ENCODE results near the gene RELN.

- TF ChIP-seq MYNN (CRISPR knock-in tag; IDR thresholded peaks at IDR 0.05; ENCODE audit: low read depth), result no peak
- TF ChIP-seq PRPF4 (IDR thresholded peaks at IDR 0.05; ENCODE audit: low read depth, low read length, poor library complexity, severe bottlenecking), result no peak
- no peak for TF ChIP-seq EZH2 (conservative IDR thresholded peaks at IDR 0.05; ENCODE audit: low read depth, low read length)
- no peak for TF ChIP-seq STAT6 (CRISPR knock-in tag; IDR thresholded peaks at IDR 0.05; ENCODE audit: borderline replicate concordance)
Measured at GRCh38 chr7:103445228-103446048, 544.0 kb downstream of the RELN start.
